ENCODE results near the gene REL.
"Not testable (repeated sequence)": the region's sequence is repeated elsewhere in the genome, so short reads cannot be mapped to it uniquely, and the experiment has no call there.

The REL gene

DNA sequence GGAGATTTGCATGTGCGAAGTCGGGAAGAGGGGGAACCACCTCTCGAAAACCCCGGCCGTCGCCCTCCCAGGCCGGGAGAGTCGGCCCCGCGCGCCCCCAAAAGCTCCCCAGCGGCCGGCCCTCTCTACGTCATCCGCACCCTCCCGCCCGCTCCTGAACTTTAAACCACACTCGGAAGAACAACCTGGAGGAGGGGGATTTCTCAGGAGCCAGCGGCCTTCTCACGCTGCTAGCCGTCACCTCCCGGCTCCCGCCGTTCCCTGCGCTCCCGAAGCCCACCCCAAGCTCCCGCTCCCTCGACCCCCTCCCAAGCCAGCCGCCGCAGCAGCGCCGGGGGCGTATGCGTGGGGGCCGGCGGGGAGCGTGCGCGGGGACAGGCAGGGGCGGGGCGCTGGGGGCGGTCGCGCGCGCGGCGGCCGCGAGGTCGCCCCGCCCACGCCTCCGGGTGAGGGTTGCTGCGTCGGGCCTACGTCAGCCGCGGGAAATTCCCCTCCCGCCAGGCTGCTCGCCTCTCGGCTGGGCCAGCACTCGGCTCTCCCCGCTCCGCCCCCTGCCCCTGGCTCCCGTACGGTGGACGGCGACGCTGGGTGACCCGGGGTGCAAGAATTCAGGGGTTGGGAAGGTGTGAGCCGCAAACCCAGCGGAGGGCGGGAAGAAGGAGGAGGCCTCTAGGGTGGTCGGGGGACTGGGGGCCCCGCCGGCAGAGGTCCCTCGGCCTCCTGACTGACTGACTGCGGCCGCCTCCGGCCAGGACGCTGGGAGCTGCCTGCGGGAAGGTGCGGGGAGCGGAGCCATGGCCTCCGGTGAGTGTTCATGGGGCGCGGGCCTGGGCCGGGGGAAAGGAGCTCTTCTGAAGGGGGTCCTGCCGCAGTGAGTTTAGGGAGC is at the start of gene REL:
TSS of gene REL (plus strand) at position 528 of the 886 bp plus-strand sequence. CDS start at position 795, 267 bp downstream.
- DNase-seq: no peak

DNA sequence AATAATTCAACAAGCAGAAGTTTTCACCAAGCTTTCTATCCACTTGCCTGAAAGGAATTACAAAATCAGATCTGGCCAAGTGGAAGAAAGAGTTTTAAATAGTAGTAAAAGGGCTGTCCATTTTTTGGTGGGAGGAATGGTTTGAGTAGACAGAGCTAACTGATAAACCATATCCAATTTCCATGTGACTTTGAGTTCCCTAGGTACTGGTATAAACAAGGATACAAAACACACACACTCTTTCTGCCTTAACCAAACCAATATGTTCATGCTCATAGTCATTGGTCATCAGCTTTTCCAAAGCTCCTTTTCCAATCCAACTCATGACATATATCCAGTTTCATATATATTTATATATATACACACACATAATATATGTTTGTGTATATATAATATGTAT is 49.5 kb upstream of the REL start:
- DNase-seq: no peak

DNA sequence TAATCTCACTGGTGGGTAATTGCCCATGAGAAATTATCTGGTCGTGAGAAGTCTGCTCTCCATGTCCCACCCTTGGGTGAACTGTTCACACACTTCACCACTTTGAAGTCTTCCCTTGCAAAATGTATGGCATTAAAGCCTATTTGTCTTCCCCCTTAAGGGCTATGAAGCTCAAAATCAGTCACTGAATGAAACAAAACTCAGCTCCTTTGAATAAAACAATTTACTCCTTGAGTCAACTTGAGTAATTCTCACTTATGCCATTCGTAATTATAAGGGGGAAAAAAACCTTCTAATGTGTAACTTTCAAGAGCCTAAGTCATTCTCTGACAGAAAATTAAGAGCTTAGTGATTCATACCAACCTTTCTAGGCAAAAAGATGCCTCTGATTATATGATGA is 48.8 kb upstream of the REL start:
- no peak for DNase-seq

DNA sequence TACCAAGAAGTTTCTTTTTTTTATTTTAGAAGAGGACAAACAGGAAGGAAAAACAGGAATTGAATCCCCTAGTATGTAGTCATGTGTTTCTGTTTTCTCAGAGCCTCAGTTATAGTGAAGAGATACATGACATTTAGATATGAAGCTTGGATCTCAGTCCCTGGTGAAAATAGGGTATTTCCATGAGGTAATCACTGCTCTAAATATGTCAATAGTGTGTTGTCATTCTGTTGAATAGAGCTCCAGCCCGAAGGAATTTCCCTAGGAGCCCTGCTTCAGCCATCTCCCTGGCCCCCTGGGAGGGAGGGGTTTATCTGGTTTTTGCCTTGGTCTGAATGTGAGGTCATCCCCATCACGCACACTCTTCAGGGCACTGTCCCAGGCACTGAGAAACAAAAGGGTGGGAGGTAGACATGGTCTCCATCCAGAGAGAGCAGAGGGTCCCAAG is 47.1 kb upstream of the REL start:
- DNase-seq: no peak

DNA sequence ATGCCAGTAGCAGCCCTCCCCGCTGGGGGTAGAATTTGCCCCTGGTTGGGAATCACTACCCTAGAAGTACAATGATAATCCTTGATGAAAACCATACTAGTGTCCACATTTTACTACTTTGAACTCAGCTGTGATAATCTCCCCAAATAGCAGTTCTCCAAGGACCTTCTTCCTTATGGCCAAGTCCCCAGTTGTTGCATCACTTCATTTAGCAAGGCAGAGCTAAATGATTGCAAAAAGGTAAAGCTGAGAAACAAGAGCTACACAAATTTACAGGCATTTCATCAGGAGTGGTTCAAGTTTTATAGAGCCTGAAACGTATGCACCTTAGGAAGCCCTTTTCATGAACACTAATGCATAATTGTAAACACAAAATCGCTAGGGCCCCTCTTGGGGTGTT is 44.9 kb upstream of the REL start:
- DNase-seq: no peak

DNA sequence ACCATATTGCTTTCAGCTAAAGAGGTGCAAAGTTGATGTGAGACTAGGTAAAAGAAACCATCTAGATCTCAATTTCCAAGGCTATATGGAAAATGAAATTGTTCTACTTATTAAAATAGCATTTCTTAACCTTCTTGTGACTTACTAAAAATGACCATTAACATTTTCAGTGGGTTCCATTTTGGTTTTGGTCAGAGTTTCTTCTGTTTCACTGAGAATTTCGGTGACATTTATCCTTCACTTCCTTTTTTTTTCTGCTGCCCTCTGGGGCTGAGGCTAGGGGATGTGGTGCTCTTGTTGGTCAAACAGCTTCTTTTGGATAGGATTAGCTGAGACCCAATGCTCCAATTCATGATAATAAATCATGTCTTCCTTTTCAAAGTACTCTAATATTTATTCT is 44.3 kb upstream of the REL start:
- DNase-seq: no peak

DNA sequence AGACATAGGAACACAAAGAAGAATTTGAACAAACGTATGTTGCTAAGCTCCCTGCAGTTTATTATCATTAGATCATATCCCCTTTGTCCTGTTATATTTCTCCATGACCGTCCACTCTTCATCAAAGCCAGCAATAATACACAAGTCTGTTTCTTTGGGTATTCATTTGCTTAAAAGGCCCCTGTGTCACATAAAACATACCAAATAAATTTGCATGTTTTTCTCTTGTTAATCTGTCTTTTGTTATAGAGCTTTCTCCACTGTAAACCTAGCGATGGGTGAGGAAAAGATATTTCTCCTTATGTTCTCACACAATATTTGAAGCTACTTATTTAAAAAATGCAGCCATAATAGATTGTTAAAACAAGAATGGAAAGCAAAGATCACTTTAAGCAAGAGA is 42.9 kb upstream of the REL start:
- no peak for DNase-seq

DNA sequence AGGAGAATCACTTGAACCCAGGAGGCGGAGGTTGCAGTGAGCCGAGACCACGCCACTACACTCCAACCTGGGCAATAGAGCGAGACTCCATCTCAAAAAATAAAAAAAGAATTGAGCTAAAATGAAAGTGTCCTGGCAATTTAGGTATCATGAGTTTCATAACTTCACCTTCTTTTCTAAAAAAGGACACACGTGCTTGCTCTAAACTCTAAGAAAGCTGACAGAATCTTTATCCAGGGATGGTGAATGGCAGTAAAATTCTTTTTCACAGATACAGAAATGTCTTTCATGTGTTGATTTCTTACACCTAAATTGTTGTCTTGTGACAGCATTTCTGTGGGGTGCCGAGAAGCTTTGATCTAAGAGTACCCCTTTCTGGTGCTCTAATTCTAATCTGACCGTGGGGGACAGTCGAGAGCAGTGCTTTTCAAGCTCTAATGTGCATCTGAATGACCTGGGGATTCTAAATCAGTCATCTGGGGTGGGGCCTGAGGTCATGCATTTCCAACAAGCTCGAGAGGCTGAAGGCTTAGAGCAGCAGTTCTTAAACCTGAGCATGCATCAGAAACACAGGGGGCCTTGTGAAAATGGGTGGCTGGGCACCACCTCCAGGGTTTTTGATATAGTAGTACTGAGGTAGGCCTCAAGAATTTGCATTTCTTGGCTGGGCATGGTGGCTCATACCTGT is 42.1 kb upstream of the REL start:
- DNase-seq: no peak

DNA sequence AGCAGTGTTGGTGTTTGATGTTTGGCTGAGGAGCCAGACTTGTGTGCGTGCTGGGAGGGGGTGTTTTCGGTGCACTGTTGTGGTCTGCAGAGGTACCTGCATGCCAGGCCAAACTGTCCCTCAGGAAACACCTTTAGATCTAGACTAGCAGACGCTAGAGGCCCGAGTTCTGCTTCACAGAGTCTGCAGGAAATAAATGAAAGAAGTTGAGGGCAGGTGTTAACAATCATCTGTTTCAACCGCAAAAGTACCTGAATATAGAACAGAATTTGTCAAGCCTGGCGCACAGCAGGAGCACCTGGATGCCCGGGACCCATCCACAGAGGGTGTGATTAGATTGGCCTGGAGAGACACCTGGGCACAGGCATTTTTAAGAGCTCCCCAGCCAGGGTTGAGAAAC is 40.5 kb upstream of the REL start:
- no peak for DNase-seq

DNA sequence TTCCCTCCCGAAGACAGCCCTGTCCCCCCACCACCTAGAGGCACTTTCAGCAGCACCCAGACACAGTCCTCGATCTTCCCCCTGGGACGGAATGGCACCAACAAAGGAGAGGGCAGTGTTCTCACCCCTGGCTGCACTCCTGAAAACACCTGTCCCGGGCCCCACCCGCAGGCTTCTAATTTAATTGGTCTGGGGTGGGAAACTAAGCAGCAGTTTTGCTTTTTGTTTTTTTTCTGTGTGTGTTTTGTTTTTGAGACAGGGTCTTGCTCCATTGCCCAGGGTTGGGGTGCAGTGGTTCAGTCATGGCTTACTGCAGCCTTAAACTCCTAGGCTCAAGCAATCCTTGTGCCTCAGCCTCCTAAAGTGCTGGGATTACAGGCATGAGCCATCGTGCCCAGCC is 38.4 kb upstream of the REL start:
- DNase-seq: no peak

DNA sequence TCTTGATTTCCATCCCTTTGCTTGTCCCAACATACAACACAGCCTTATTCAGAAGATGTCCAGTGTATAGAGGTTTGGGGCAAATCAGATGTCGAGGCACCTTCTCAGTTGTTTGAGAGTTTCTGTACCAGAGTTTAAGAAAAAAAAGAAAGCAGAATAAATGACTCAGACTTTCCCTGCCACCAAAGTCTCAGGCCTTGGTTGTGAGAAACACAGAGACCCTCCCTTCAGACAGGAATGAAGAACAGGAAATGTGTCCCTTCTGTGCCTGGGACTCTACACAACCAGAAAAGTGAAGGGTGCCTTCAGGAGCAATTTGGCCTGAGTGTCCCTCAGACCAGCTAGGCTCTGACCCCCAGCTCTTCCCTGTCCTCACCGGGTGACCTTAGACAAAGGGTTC is 37.3 kb upstream of the REL start:
- DNase-seq: no peak

DNA sequence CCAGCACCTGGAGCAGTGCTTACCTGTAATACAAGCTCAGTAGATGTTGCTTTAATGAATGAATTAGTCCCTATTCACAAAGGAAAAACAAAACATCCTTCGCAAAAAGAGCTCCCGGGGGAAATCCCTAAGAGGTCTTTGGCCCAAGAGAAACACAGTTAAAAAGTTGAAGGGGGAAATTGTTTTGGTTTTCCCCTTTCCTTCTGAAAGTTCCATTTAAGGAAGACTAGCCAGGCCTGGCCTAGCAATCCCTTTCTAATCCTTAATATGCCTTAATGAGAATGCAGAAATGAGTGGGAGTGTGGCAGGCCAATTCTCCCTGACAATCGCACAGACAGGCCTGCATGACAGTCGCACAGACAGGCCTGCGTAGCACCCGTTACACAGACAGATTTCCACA is 33.5 kb upstream of the REL start:
- DNase-seq: no peak

DNA sequence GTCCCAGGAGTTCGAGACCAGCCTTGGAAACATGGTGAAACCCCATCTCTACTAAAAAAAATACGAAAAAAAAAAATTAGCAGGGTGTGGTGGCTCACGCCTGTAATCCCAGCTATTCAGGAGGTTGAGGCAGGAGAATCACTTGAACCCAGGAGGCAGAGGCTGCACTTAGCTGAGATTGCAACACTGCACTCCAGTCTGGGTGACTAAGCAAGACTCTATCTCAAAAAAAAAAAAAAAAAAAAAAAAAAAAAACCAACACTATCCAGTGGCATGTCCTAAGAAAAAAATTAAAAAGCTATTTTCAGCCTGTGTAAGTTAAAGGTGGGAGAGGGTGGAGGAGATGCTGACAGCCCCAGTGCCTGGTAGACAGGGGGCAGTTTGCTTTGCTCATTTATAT is 32.2 kb upstream of the REL start:
- no peak for DNase-seq

DNA sequence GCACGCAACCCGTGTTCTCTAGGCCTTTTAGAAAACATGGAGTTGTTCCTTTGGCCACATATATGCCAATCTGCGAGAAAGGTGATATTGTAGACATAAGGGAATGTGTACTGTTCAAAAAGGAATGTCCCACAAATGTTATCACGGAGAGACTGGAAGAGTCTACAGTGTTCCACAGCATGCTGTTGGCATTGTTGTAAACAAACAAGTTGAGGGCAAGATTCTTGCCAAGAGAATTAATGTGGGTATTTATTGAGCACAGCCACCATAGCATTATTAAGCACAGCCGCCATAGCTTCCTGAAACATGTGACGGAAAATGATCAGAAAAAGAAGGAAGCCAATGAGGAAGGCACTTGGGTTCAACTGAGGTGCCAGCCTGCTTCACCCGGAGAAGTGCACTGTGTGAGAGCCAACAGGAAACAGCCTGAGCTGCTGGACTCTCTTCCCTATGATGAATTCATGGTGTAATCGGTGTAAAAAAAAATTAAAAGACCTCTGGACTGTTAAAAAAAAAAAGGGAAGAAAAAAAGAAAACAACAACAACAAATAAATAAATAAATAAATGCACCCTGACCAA is 29.0 kb upstream of the REL start:
- DNase-seq: no peak

DNA sequence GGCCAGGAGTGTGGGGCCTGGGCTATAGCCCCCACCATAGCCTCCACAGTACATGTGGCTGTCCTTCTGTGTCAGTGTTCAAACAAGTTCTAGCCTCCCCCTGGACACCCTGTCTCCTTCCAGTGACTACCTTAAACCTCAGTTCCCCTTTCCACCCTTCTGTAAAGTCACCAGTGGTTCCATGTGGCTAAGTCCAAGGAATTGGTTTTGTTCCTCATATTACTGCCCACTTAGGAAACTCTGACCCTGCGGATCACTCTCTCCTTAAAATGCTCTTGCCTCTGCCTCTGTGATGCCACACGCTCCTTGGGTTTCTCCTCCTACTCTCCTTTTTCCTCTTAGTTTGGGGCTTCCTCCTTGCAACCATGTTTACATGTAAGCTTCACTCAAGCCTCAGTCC is 27.8 kb upstream of the REL start:
- DNase-seq: no peak

DNA sequence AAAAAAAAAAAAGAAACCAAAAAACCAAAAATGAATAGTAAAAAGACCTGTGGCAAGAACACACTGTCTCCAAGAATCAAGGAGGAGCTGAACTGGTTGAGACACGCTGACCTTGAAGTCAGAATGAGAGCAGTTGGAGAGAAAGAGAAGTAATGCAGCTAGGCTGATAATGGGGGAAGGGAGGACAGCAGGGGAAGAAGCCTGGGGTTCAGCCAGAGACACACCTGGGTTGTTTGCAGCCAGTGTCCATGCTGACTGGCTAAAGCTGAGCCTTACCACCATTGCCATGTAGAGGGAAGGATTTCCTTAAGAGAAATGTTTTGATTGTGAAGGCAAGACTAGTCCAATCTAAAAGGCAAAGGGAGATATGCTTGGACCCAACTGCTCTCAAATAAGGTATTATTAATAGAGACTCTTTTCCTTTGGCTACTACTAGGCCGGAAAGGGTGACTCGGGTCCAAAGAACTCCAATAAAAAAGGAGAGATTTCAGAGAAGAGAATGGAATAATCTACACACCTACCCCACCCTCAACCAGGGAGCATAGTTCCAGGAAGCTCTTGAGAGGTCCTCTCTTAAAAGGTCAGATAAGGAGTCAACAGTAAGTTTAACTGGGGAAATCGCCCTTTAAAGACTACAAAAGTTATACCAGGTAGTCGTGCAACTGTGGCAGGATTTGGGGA is 25.2 kb upstream of the REL start:
- no peak for DNase-seq

DNA sequence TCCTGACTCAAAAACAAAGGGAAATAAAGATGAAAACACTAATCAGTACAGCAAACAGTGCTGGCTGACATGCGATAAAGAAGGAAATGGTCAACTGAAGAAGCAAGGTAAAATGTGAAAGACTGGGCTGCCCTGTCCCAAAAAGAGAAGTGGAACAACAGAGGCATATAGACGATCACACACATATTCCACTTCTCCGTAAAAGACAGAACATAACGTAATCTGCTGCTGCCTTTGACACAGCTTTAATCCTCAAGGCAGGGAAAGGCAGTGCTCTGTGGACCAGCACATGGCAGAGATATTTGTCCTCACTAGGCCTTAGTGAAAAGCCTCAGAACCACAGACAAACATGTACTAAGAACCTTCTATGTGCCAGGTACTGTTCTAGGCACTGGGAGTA is 24.3 kb upstream of the REL start:
- DNase-seq: no peak

DNA sequence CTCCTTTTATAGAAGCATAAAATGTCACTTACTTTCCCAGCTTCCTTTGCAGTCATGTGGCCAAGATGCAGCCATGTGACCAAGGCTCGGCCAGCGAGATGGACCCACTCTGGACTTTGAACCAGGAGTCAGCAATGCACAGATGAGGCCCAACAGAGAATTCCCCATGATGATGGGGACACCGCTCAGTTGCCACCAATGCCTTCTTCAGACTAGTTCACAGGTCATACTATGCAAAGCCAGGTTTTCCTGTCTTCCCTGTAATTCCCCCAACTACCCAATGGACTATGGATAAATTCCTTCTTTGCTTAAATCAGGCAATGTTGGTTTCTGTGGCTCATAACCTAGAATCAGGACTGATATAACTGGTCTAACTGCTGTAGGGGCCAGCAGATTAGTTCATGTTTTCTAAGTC is 22.5 kb upstream of the REL start:
- no peak for DNase-seq

DNA sequence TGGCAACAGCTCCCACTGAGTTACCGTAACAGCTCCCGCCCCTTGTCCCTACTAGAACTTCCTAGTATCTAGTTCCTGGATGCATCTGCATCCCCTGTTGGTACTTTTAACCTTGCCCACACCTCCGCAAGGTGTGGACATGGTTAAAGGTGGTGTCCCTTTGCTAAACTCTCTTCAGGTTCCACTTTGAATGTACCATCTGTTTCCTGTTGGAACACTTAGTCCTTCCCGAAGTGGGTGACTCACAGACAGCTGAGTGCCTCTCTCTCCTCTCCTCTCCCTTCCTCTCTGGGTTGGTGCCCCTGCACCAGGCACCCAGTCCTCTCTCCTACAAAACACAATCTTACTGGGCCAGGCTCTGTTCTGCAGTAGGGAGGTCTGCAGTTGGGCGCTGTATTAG is 19.6 kb upstream of the REL start:
- no peak for DNase-seq

DNA sequence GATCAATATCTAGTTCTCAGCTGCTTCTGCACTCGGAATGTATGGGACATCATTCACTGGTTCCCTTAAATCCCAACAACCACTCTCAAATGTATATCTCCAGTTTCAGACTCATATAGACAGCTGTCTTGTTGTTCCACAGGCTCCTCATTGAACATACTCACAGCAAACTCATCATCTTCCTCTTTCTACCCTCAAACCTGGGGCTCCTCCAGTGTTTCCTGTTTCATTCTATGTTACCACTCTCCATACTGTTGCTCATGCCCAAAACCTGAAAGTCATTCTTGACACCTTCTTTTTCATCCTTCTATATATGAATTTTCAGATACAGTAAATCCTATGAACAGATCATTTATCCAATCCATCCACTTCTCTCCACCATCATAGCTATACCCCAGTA is 18.7 kb upstream of the REL start:
- DNase-seq: no peak

DNA sequence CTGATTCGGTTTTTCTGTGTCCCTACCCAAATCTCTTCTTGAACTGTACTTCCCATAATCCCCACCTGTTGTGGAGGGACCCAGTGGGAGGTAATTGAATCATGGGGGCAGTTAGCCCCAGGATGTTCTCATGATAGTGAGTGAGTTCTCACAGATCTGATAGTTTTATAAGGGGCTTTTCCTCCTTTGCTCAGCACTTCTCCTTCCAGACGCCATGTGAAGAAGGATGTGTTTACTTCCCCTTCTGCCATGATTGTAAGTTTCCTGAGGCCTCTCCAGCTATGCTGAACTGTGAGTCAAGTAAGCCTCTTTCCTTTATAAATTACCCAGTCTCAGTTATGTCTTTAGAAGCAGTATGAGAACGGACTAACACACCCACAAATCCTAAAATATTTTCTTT is 16.0 kb upstream of the REL start:
- DNase-seq: not testable (repeated sequence)

DNA sequence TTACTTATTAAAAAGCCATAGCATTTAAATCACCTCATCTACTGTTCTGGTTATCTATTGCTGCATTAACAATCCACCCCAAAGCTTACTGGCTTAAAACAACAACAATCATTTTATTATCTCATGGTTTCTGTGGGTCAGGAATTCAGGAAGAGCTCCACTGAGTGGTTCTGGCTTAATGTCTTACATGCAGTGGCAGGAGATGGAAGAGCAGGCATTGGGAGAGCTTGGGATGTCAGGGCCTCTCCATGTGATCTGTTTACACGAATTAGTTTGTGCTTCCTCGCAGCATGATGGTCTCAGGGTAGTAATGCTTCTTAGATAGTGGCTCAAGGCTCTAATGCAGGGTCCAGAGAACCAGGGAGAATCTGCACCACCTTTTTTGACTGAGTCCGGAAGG is 14.4 kb upstream of the REL start:
- no peak for DNase-seq

DNA sequence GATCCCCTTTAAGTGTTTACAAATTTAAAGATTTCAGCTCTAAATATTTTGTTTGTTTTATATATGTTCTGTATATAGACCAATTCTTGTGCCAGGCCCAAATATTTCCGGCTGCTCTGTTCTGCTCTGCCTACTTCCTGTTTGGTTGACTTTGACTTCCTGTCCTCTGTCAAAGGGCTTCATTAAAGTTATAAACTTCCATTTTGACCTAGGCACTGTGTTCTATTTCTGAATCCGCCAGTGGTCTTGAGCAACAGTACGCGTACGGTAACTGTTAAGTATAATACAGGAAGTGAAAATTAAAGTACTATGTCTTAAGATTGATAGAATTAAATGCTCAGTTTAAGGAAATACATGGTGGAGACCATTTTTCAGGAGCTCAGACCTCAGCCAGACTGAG is 13.5 kb upstream of the REL start:
- no peak for DNase-seq
